PFSK-1 (cell line): ENCODE results near the gene KXD1.

Experiments used
- FOXP2 ChIP-seq: optimal IDR thresholded peaks from 2 replicates; pipeline ENCODE3; 2011; ENCODE audit warnings: borderline replicate concordance, control low read depth, inconsistent platforms; ENCODE audit not compliant: insufficient read depth; ENCODE audit errors: extremely low read length, extremely low read depth
- POLR2AphosphoS5 ChIP-seq: IDR thresholded peaks from 2 replicates; pipeline ENCODE4 v1.6.1; 2012; ENCODE audit warnings: low read depth, mild to moderate bottlenecking, control low read depth, low read length, moderate library complexity
- SIN3A ChIP-seq: IDR thresholded peaks from 2 replicates; pipeline ENCODE4 v1.6.1; 2012; ENCODE audit warnings: mild to moderate bottlenecking, low read length, moderate library complexity, borderline replicate concordance; ENCODE audit not compliant: insufficient read depth
- TAF1 ChIP-seq: IDR thresholded peaks from 2 replicates; pipeline ENCODE4 v1.6.1; 2012; ENCODE audit warnings: low read length, control low read depth, borderline replicate concordance; ENCODE audit not compliant: insufficient read depth
- TF ChIP-seq, protein P1 (sequence below), 2 experiments: IDR thresholded peaks; 2 replicates each; pipeline versions ENCODE4 v1.6.1 to v1.8.0; 2011 to 2012; ENCODE audit warnings: low read depth in 2 of 2, low read length in 2 of 2, control low read depth in 1 of 2, inconsistent platforms in 1 of 2, mild to moderate bottlenecking in 1 of 2, moderate library complexity in 1 of 2; ENCODE audit not compliant: insufficient read depth in 1 of 2

KXD1 gene

DNA sequence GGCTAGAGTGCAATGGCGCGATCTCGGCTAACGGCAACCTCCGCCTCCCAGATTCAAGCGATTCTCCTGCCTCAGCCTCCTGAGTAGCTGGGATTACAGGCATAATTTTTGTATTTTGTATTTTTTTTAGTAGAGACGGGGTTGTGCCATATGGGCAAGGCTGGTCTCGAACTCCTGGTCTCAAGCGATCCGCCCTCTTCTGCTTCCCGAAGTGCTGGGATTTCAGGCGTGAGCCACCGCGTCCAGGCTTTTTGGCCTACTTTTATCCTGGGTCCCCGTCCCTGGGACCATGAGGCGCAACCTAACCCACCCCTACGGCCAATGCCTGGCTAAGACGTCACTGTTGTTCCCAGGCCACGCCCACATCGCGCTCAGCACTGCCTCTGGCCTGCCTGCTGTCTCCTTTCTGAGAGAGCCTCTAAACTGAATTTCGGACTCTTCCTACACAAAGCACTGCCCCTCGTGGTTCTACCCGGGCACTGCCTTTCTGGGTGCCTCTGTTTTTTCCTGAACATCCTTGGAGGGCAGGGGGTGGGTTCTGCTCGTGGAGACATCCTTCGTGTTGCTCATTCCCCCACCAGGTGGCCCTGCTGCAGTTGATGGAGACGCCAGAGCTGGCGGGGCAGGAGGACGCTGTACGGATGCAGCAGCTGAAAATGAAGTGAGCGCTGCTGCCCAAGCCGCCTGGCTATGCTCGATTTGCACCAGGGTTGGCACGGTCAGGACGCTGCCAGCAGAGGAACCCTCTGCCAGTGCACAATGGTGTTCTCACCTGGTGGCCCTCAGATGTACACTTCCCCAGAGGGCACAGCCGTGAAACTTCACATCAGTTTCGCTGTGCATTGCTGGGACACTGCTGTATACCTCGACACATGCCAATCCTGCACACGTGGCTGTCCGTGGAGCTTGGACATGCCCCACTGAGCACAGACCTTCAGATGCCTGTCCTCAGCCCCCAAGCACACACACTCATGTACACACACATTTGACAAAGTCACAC lies 32.9 kb downstream of the KXD1 start:
- TF ChIP-seq, protein P1, sequence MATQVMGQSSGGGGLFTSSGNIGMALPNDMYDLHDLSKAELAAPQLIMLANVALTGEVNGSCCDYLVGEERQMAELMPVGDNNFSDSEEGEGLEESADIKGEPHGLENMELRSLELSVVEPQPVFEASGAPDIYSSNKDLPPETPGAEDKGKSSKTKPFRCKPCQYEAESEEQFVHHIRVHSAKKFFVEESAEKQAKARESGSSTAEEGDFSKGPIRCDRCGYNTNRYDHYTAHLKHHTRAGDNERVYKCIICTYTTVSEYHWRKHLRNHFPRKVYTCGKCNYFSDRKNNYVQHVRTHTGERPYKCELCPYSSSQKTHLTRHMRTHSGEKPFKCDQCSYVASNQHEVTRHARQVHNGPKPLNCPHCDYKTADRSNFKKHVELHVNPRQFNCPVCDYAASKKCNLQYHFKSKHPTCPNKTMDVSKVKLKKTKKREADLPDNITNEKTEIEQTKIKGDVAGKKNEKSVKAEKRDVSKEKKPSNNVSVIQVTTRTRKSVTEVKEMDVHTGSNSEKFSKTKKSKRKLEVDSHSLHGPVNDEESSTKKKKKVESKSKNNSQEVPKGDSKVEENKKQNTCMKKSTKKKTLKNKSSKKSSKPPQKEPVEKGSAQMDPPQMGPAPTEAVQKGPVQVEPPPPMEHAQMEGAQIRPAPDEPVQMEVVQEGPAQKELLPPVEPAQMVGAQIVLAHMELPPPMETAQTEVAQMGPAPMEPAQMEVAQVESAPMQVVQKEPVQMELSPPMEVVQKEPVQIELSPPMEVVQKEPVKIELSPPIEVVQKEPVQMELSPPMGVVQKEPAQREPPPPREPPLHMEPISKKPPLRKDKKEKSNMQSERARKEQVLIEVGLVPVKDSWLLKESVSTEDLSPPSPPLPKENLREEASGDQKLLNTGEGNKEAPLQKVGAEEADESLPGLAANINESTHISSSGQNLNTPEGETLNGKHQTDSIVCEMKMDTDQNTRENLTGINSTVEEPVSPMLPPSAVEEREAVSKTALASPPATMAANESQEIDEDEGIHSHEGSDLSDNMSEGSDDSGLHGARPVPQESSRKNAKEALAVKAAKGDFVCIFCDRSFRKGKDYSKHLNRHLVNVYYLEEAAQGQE (IDR thresholded peaks at IDR 0.05; ENCODE audit: insufficient read depth in 1 of 2, low read depth in 2 of 2, low read length in 2 of 2): no peak
- TF ChIP-seq FOXP2 (peak; percentile 64), TAF1 (no peak)

DNA sequence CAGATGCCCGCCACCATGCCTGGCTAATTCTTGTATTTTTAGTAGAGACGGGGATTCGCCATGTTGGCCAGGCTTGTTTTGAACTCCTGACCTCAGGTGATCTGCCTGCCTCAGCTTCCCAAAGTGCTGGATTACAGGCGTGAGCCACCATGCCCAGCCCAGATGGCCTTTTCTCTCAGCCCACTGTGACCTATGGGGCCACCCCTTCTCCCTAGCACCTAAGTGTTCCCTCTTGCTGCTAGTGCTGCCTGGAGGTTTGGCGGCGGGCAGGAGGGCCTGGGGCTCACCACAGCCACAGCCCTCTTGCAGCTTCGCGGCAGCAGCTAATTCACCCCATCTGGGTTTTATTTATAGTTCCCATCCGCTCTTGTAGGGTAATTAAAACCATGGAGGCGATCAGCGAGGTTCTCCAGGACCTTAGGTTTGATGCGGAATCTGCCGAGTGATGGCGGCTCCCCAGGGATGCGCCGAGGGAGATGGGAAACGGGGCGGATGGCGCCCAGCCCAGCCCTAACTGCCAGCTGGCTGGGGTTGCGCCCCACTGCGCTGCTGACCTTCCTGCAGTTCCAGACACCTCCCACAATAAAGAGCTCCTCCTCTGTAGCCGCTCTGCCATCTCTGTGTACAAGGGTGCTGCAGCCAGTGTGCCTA lies 34.2 kb downstream of the KXD1 start:
- TF ChIP-seq POLR2AphosphoS5: peak; percentile 31; the same call in 1 of the 2 replicates
- TF ChIP-seq TAF1: no peak
- TF ChIP-seq FOXP2: peak; percentile 32

DNA sequence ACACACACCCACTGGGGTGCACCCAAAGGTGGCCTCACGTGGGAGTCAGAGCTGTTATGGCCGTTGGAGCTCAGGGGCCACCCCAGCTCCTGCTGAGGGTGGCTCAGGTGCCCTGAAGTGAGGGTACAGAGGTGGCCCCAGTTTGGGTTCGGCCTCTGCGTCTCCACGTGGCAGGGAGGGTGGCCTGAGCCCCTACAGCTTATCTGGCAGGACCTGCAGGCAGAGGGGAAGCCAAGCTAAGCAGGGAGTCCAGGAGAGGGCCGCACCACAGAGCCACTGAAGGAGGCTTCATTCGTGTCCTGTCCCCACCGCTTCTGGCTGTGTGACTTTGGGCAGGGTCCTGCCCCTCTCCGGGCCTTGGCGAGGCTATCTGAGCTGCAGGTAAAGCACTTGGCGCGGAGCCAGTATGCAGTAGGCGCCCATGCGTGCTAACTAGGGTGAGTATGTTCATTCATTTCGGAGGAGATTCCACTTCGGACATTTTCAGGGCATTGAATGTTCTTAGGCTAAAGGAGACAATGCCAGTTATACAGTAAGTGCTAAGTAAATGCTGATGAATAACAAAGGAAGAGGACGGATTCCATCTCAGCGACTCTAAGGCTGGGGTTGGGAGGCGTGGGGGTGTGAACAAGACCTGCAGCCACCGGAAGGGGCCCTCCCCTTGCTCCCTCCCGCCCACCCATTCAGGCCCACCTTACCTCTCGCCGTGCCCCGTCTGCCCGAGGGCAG lies 35.9 kb downstream of the KXD1 start:
- TF ChIP-seq FOXP2 (no peak), POLR2AphosphoS5 (peak; percentile 2; the same call in 1 of the 2 replicates), SIN3A (0 out of 2 replicates have a peak, but pooled peaks have one; percentile 20), TAF1 (no peak)
- TF ChIP-seq, protein P1 (IDR thresholded peaks at IDR 0.05; ENCODE audit: insufficient read depth in 1 of 2, low read depth in 2 of 2, low read length in 2 of 2): no peak

DNA sequence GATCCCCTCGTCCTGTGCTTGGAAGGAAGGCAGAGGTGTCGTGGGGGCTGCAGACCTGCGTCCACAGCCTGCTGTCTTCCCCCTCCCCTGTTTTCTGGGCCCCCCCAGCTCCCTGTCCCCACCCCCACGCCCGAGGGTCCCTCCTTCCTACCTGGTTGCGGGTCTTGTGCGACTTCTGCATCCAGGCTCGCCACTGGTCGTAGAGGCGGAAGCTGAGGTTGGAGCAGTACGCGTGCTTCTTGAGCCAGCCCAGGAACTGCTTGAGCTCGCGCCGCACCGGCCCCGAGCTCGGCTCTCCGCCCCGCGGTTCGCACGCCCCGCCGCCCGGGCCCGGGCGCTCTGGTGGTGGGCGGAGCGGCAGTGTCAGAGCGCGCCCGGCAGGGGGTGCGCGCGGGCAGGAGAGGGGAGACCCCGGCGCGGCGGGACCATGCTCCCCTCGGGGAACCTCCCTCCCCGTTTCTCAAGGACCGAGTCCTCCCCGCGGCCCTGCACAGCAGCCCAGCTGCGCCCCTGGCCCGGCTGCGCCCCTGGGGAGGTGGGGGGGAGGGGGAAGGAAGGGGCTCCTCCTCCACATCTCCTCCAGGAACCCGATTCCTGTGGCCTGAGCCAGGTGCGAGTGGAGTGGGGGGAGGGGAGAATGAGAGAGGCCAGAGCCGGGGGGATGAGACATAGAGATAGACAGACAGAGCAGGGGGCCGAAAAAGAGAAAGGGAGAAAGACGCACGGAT lies 36.6 kb downstream of the KXD1 start:
- TF ChIP-seq TAF1 (no peak), FOXP2 (no peak), SIN3A (no peak), POLR2AphosphoS5 (no peak)
- TF ChIP-seq, protein P1 (IDR thresholded peaks at IDR 0.05; ENCODE audit: insufficient read depth in 1 of 2, low read depth in 2 of 2, low read length in 2 of 2): no peak

DNA sequence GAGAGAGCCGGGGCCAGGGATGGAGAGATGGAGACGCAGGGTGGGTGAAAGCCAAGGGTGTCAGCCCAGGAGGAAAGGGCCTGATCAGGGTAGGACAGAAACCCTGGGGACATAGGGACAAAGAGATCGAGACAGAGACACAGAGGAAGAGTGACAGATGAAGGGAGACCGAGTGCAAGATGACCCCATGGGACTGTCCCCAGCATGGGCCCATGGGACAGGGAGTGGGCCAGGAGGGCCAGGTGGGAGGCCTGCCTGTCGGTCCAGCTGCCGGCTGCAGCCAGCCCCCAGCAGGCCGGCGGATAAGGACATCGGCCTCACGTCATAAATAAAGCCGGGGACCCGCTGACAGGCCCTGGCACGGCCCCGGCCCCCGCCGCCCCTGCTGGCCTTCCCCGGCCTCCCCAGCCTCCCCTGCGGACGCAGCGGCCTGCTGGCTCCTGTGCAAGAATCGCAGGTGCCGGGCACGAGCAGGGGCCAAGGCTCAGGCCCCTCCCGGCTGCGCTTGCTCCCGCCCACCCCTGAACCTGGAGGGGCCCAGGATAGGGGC lies 37.2 kb downstream of the KXD1 start:
- TF ChIP-seq SIN3A (no peak), POLR2AphosphoS5 (no peak), TAF1 (no peak), FOXP2 (no peak)
- TF ChIP-seq, protein P1 (IDR thresholded peaks at IDR 0.05; ENCODE audit: insufficient read depth in 1 of 2, low read depth in 2 of 2, low read length in 2 of 2): no peak
